OCI-LY7 (cell line): ENCODE data around the gene PATJ.

Experiments used
- CTCF ChIP-seq: fragments of 200-600 bp; sonication (generic); conservative IDR thresholded peaks from 2 replicates; pipeline ENCODE4 v1.5.1; 2014; ENCODE audit warnings: mild to moderate bottlenecking, antibody characterized with exemption, low read length, moderate library complexity, mixed read lengths
- EZH2phosphoT487 ChIP-seq: fragments of 200-600 bp; sonication (generic); IDR thresholded peaks from 2 replicates; pipeline ENCODE4 v1.6.1; 2018; ENCODE audit warnings: low read depth, borderline replicate concordance, mild to moderate bottlenecking, mixed run types, antibody characterized with exemption, low read length, moderate library complexity, mixed read lengths

GRCh38 chr1:62188111-62188510, 445.8 kb downstream of the PATJ start:
- no peak for TF ChIP-seq CTCF
- TF ChIP-seq EZH2phosphoT487 = no peak
